HepG2 (cell line): Measurements from ENCODE around the gene PROX1. TPM values are rescaled to one million over a fixed set of nuclear protein-coding genes. Genes with fewer than 3 reads are reported as not detected.

Experiments
- AKAP8 ChIP-seq: sonication (generic); formaldehyde crosslinking; IDR thresholded peaks from 2 replicates; pipeline ENCODE4 v1.5.1; 2020; ENCODE audit warnings: mild to moderate bottlenecking, missing genetic modification reagents
- ARHGAP35 ChIP-seq: sonication (generic); formaldehyde crosslinking; IDR thresholded peaks from 2 replicates; pipeline ENCODE4 v1.9.0; 2022; ENCODE audit warnings: mild to moderate bottlenecking, inconsistent platforms, moderate library complexity, missing genetic modification reagents, borderline replicate concordance
- ARID2 ChIP-seq: sonication (generic); formaldehyde crosslinking; IDR thresholded peaks from 2 replicates; pipeline ENCODE4 v1.8.1; 2022; ENCODE audit warnings: mild to moderate bottlenecking, missing genetic modification reagents, borderline replicate concordance
- CBFB ChIP-seq: sonication (generic); formaldehyde crosslinking; IDR thresholded peaks from 2 replicates; pipeline ENCODE4 v1.4.0; 2020; ENCODE audit warnings: missing genetic modification reagents
- FOXA1 ChIP-seq, 2 experiments: fragments of 450-650 bp in 1 of 2; sonication (generic) in 1 of 2; formaldehyde crosslinking in 1 of 2; IDR thresholded peaks; 2 replicates each; pipeline versions ENCODE4 v1.4.0 to v1.6.1; 2016 to 2020; ENCODE audit warnings: missing genetic modification reagents in 1 of 2
- IKZF1 ChIP-seq: fragments of 450-650 bp; IDR thresholded peaks from 2 replicates; pipeline ENCODE4 v1.7.1; 2016
- JDP2 ChIP-seq: sonication (generic); formaldehyde crosslinking; IDR thresholded peaks from 2 replicates; pipeline ENCODE4 v1.8.1; 2022; ENCODE audit warnings: missing genetic modification reagents, borderline replicate concordance
- NFE2 ChIP-seq: sonication (generic); formaldehyde crosslinking; IDR thresholded peaks from 2 replicates; pipeline ENCODE4 v1.4.0; 2020; ENCODE audit warnings: missing genetic modification reagents
- RBM22 ChIP-seq: fragments of 200-400 bp; formaldehyde crosslinking; optimal IDR thresholded peaks from 2 replicates; pipeline ENCODE3; 2017; ENCODE audit warnings: mild to moderate bottlenecking, low read length, moderate library complexity
- TEAD3 ChIP-seq: optimal IDR thresholded peaks from 2 replicates; pipeline ENCODE3; 2016; ENCODE audit warnings: borderline replicate concordance
- ZKSCAN5 ChIP-seq: sonication (generic); formaldehyde crosslinking; IDR thresholded peaks from 2 replicates; pipeline ENCODE4 v1.5.1; 2020; ENCODE audit warnings: mild to moderate bottlenecking, missing genetic modification reagents
- ZNF224 ChIP-seq: sonication (generic); formaldehyde crosslinking; IDR thresholded peaks from 2 replicates; pipeline ENCODE4 v1.5.0; 2020; ENCODE audit warnings: mild to moderate bottlenecking, missing genetic modification reagents
- ZNF317 ChIP-seq: sonication (generic); formaldehyde crosslinking; IDR thresholded peaks from 2 replicates; pipeline ENCODE4 v1.5.0; 2020; ENCODE audit warnings: mild to moderate bottlenecking, missing genetic modification reagents
- ZNF749 ChIP-seq: sonication (generic); formaldehyde crosslinking; IDR thresholded peaks from 2 replicates; pipeline ENCODE4 v1.8.0; 2022; ENCODE audit warnings: mild to moderate bottlenecking, missing genetic modification reagents, moderate library complexity, borderline replicate concordance
- ZNF761 ChIP-seq: sonication (generic); formaldehyde crosslinking; conservative IDR thresholded peaks from 2 replicates; pipeline ENCODE4 v1.4.0; 2020; ENCODE audit warnings: mild to moderate bottlenecking, missing genetic modification reagents
- ZNF780A ChIP-seq: sonication (generic); formaldehyde crosslinking; IDR thresholded peaks from 2 replicates; pipeline ENCODE4 v1.8.0; 2022; ENCODE audit warnings: mild to moderate bottlenecking, missing genetic modification reagents, moderate library complexity
- polyA plus RNA-seq, 8 experiments: library from polyadenylated mRNA; depleted of rRNA in 3 of 8; stranded (reverse) in 7 of 8; unstranded in 1 of 8; fragments of >200 nt; fragmentation: Illumina TruSeq in 4 of 8; extraction: Trizol in 4 of 8; gene quantifications; 2 replicates each; pipeline versions ENCODE4 v1.2.1 to v1.2.3, GENCODE V29; 2011 to 2016; ENCODE audit warnings: low read depth in 4 of 8, missing spikeins in 1 of 8, mixed read lengths in 1 of 8; ENCODE audit not compliant: insufficient read depth in 1 of 8
- total RNA-seq, 5 experiments: library from RNA; depleted of rRNA; stranded (reverse); fragments of >200 nt; fragmentation: Illumina TruSeq; extraction: Trizol; gene quantifications; 2 replicates each; pipeline ENCODE4 v1.2.3, GENCODE V29; 2016; ENCODE audit warnings: low read depth in 1 of 5
- TF ChIP-seq, protein P1 (sequence below): IDR thresholded peaks from 2 replicates; pipeline ENCODE4 v1.4.0; 2020; ENCODE audit warnings: mild to moderate bottlenecking, missing genetic modification reagents
- TF ChIP-seq, protein P2 (sequence below), 2 experiments: sonication (generic) in 1 of 2; formaldehyde crosslinking in 1 of 2; IDR thresholded peaks; 2 replicates each; pipeline versions ENCODE4 v1.4.0 to v1.6.1; 2018 to 2020; ENCODE audit warnings: missing genetic modification reagents in 2 of 2, borderline replicate concordance in 1 of 2, low read depth in 1 of 2, mild to moderate bottlenecking in 1 of 2, missing biosample characterization in 1 of 2
- TF ChIP-seq, protein P3 (sequence below): sonication (generic); formaldehyde crosslinking; IDR thresholded peaks from 2 replicates; pipeline ENCODE4 v1.5.1; 2020; ENCODE audit warnings: missing genetic modification reagents, mild to moderate bottlenecking, borderline replicate concordance
- TF ChIP-seq, protein P4 (sequence below): sonication (generic); formaldehyde crosslinking; IDR thresholded peaks from 2 replicates; pipeline ENCODE4 v1.4.0; 2020; ENCODE audit warnings: missing genetic modification reagents
- TF ChIP-seq, protein P5 (sequence below): sonication (generic); formaldehyde crosslinking; IDR thresholded peaks from 2 replicates; pipeline ENCODE4 v1.9.0; 2022; ENCODE audit warnings: missing genetic modification reagents, mild to moderate bottlenecking, borderline replicate concordance

The PROX1 gene
- total and polyA plus RNA-seq, 2 of the 13 experiments (the other 11 are each of a cell fraction or from before 2014, with no cell fraction given): 12.3 to 30.2 TPM

DNA sequence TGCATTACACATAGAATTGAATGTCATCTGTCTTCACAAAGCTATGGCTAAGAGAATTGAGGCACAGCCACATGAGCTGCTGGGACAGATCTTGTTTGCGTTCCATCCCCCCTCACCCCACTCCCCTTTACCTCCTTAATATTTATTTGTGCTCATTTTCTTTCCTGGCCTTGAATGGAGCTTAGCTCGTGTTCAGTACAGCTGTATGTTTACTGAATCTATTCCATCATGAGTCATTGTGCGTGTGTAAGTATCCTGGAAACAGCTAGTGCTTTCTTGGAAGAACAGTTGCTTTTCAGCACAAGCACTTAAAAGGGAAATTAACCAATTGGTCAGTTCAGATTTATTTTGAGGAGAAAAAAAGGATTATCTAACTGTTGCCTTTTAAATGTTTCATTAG, 14.7 kb downstream of the PROX1 start (continued):
- TF ChIP-seq, protein P1, sequence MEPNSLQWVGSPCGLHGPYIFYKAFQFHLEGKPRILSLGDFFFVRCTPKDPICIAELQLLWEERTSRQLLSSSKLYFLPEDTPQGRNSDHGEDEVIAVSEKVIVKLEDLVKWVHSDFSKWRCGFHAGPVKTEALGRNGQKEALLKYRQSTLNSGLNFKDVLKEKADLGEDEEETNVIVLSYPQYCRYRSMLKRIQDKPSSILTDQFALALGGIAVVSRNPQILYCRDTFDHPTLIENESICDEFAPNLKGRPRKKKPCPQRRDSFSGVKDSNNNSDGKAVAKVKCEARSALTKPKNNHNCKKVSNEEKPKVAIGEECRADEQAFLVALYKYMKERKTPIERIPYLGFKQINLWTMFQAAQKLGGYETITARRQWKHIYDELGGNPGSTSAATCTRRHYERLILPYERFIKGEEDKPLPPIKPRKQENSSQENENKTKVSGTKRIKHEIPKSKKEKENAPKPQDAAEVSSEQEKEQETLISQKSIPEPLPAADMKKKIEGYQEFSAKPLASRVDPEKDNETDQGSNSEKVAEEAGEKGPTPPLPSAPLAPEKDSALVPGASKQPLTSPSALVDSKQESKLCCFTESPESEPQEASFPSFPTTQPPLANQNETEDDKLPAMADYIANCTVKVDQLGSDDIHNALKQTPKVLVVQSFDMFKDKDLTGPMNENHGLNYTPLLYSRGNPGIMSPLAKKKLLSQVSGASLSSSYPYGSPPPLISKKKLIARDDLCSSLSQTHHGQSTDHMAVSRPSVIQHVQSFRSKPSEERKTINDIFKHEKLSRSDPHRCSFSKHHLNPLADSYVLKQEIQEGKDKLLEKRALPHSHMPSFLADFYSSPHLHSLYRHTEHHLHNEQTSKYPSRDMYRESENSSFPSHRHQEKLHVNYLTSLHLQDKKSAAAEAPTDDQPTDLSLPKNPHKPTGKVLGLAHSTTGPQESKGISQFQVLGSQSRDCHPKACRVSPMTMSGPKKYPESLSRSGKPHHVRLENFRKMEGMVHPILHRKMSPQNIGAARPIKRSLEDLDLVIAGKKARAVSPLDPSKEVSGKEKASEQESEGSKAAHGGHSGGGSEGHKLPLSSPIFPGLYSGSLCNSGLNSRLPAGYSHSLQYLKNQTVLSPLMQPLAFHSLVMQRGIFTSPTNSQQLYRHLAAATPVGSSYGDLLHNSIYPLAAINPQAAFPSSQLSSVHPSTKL: peak; percentile 93
- TF ChIP-seq AKAP8 (CRISPR knock-in tag) (no peak), ZNF780A (CRISPR knock-in tag) (no peak), RBM22 (peak; percentile 72), TEAD3 (CRISPR knock-in tag) (peak; percentile 41), ARID2 (CRISPR knock-in tag) (no peak), JDP2 (CRISPR knock-in tag) (no peak), CBFB (no peak), FOXA1 (IDR thresholded peaks at IDR 0.05) (no peak), FOXA1 (CRISPR knock-in tag; IDR thresholded peaks at IDR 0.05) (peak; percentile 62; the same call in 1 of the 2 replicates), ZNF749 (no peak), ZNF761 (CRISPR knock-in tag) (no peak), ZNF224 (CRISPR knock-in tag) (no peak), NFE2 (CRISPR knock-in tag) (no peak), ZNF317 (CRISPR knock-in tag) (no peak), ARHGAP35 (CRISPR knock-in tag) (no peak), IKZF1 (no peak), ZKSCAN5 (CRISPR knock-in tag) (no peak)
- TF ChIP-seq, protein P2, sequence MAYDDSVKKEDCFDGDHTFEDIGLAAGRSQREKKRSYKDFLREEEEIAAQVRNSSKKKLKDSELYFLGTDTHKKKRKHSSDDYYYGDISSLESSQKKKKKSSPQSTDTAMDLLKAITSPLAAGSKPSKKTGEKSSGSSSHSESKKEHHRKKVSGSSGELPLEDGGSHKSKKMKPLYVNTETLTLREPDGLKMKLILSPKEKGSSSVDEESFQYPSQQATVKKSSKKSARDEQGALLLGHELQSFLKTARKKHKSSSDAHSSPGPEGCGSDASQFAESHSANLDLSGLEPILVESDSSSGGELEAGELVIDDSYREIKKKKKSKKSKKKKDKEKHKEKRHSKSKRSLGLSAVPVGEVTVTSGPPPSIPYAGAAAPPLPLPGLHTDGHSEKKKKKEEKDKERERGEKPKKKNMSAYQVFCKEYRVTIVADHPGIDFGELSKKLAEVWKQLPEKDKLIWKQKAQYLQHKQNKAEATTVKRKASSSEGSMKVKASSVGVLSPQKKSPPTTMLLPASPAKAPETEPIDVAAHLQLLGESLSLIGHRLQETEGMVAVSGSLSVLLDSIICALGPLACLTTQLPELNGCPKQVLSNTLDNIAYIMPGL (CRISPR knock-in tag; IDR thresholded peaks at IDR 0.05; ENCODE audit: borderline replicate concordance in 1 of 2, low read depth in 1 of 2): no peak
- TF ChIP-seq, protein P3, sequence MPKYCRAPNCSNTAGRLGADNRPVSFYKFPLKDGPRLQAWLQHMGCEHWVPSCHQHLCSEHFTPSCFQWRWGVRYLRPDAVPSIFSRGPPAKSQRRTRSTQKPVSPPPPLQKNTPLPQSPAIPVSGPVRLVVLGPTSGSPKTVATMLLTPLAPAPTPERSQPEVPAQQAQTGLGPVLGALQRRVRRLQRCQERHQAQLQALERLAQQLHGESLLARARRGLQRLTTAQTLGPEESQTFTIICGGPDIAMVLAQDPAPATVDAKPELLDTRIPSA (CRISPR knock-in tag): no peak
- TF ChIP-seq, protein P4, sequence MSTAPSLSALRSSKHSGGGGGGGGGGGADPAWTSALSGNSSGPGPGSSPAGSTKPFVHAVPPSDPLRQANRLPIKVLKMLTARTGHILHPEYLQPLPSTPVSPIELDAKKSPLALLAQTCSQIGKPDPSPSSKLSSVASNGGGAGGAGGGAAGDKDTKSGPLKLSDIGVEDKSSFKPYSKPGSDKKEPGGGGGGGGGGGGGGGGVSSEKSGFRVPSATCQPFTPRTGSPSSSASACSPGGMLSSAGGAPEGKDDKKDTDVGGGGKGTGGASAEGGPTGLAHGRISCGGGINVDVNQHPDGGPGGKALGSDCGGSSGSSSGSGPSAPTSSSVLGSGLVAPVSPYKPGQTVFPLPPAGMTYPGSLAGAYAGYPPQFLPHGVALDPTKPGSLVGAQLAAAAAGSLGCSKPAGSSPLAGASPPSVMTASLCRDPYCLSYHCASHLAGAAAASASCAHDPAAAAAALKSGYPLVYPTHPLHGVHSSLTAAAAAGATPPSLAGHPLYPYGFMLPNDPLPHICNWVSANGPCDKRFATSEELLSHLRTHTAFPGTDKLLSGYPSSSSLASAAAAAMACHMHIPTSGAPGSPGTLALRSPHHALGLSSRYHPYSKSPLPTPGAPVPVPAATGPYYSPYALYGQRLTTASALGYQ (CRISPR knock-in tag): peak; percentile 42; the same call in 1 of the 2 replicates
- TF ChIP-seq, protein P5, sequence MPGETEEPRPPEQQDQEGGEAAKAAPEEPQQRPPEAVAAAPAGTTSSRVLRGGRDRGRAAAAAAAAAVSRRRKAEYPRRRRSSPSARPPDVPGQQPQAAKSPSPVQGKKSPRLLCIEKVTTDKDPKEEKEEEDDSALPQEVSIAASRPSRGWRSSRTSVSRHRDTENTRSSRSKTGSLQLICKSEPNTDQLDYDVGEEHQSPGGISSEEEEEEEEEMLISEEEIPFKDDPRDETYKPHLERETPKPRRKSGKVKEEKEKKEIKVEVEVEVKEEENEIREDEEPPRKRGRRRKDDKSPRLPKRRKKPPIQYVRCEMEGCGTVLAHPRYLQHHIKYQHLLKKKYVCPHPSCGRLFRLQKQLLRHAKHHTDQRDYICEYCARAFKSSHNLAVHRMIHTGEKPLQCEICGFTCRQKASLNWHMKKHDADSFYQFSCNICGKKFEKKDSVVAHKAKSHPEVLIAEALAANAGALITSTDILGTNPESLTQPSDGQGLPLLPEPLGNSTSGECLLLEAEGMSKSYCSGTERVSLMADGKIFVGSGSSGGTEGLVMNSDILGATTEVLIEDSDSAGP: no peak
